ENCODE data around the gene CST9. TPM values are rescaled to one million over a fixed set of nuclear protein-coding genes. Genes with fewer than 3 reads are reported as not detected.

The CST9 gene
- total and polyA plus RNA-seq, 2 of the 13 experiments (the other 11 are each of a cell fraction or from before 2014, with no cell fraction given): 0.07 TPM; not detected in 1

DNA sequence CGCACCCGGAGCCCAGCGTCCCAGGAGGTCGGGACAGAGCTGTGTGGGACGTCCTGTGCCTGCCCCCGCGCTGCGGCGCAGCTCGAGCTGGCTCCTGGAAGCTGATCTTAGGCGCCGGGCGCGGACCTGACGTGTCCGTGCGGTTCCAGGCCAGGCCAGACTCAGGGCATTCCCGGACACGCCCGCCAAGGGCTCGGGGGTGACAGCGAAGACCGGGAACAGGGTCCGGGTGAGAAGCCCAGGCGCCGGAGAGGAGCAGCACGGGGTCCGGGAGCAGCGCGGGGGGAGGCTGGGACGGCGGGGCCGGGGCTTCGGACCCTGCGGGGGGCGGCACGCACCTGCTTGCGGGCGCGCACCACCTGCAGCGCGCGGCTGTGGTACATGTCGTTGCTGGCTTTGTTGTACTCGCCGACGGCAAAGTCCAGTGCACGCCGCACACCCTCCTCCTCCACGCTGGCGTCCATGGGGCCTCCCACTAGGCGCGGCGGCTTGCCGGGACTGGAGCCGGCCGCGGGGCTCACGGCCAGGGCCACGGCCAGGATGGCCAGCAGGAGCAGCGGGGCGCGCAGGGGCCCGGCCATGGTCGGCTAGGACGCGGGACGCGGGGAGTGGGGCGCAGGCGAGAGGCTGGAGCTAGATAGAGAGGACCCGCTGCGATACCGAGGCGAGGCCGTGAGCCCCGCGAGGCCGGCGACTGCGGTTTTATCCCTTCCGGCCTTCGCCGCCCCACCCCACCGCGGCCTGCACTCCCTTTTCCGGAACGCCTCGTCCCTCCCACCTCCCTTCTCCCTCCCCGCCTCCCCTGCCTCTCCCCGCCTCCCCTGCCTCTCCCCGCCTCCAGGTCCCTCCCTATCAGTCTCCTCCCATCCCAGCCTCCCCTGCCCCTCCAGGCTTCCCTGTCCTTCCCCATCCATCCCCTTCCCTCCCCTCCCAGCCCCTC lies 31.8 kb upstream of the CST9 start, which contains the start of gene CST3 (continued):
- TF ChIP-seq KAT2B (IDR thresholded peaks at IDR 0.05; ENCODE audit: borderline replicate concordance, low read depth, low read length) (no peak), ZNF564 (CRISPR knock-in tag; IDR thresholded peaks at IDR 0.05) (peak; percentile 90), RELA (CRISPR knock-in tag; IDR thresholded peaks at IDR 0.05) (peak; percentile 36; the same call in 1 of the 2 replicates), STAT5B (CRISPR knock-in tag; IDR thresholded peaks at IDR 0.05) (no peak), HCFC1 (IDR thresholded peaks at IDR 0.05; ENCODE audit: low read depth, low read length) (0 out of 2 replicates have a peak, but pooled peaks have one; percentile 27), HOXA7 (CRISPR knock-in tag; IDR thresholded peaks at IDR 0.05) (0 out of 2 replicates have a peak, but pooled peaks have one; percentile 68), ZNF484 (CRISPR knock-in tag; IDR thresholded peaks at IDR 0.05; ENCODE audit: borderline replicate concordance, low read depth) (no peak; the same call in 1 of the 2 replicates), TOE1 (CRISPR knock-in tag; IDR thresholded peaks at IDR 0.05) (peak; percentile 87; the same call in 1 of the 2 replicates), MLLT10 (CRISPR knock-in tag; IDR thresholded peaks at IDR 0.05) (no peak), ZFP36L2 (CRISPR knock-in tag; IDR thresholded peaks at IDR 0.05) (no peak), GATAD2A (CRISPR knock-in tag; IDR thresholded peaks at IDR 0.05) (peak; percentile 48), ZBTB8A (CRISPR knock-in tag; IDR thresholded peaks at IDR 0.05; ENCODE audit: borderline replicate concordance, low read depth) (peak; percentile 42; the same call in 1 of the 2 replicates), CHD4 (IDR thresholded peaks at IDR 0.05; ENCODE audit: borderline replicate concordance, low read length) (no peak), FOXA3 (CRISPR knock-in tag; IDR thresholded peaks at IDR 0.05) (peak; percentile 51; the same call in 1 of the 2 replicates), SUZ12 (IDR thresholded peaks at IDR 0.05; ENCODE audit: low read depth, low read length) (no peak), ZNF670 (CRISPR knock-in tag; IDR thresholded peaks at IDR 0.05; ENCODE audit: borderline replicate concordance) (0 out of 2 replicates have a peak, but pooled peaks have one; percentile 73), YY1 (IDR thresholded peaks at IDR 0.05; ENCODE audit: insufficient read depth, insufficient replicate concordance, low read depth, low read length) (peak; percentile 76), SKI (IDR thresholded peaks at IDR 0.05; ENCODE audit: partially characterized antibody) (peak; percentile 75), ZNF34 (CRISPR knock-in tag; IDR thresholded peaks at IDR 0.05; ENCODE audit: borderline replicate concordance) (peak; percentile 93)
- TF ChIP-seq, protein P1, sequence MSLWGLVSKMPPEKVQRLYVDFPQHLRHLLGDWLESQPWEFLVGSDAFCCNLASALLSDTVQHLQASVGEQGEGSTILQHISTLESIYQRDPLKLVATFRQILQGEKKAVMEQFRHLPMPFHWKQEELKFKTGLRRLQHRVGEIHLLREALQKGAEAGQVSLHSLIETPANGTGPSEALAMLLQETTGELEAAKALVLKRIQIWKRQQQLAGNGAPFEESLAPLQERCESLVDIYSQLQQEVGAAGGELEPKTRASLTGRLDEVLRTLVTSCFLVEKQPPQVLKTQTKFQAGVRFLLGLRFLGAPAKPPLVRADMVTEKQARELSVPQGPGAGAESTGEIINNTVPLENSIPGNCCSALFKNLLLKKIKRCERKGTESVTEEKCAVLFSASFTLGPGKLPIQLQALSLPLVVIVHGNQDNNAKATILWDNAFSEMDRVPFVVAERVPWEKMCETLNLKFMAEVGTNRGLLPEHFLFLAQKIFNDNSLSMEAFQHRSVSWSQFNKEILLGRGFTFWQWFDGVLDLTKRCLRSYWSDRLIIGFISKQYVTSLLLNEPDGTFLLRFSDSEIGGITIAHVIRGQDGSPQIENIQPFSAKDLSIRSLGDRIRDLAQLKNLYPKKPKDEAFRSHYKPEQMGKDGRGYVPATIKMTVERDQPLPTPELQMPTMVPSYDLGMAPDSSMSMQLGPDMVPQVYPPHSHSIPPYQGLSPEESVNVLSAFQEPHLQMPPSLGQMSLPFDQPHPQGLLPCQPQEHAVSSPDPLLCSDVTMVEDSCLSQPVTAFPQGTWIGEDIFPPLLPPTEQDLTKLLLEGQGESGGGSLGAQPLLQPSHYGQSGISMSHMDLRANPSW (CRISPR knock-in tag; IDR thresholded peaks at IDR 0.05; ENCODE audit: borderline replicate concordance): no peak
- TF ChIP-seq, protein P2, sequence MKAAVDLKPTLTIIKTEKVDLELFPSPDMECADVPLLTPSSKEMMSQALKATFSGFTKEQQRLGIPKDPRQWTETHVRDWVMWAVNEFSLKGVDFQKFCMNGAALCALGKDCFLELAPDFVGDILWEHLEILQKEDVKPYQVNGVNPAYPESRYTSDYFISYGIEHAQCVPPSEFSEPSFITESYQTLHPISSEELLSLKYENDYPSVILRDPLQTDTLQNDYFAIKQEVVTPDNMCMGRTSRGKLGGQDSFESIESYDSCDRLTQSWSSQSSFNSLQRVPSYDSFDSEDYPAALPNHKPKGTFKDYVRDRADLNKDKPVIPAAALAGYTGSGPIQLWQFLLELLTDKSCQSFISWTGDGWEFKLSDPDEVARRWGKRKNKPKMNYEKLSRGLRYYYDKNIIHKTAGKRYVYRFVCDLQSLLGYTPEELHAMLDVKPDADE (CRISPR knock-in tag; IDR thresholded peaks at IDR 0.05): no peak; the same call in 1 of the 2 replicates
- TF ChIP-seq, protein P3, sequence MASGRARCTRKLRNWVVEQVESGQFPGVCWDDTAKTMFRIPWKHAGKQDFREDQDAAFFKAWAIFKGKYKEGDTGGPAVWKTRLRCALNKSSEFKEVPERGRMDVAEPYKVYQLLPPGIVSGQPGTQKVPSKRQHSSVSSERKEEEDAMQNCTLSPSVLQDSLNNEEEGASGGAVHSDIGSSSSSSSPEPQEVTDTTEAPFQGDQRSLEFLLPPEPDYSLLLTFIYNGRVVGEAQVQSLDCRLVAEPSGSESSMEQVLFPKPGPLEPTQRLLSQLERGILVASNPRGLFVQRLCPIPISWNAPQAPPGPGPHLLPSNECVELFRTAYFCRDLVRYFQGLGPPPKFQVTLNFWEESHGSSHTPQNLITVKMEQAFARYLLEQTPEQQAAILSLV (CRISPR knock-in tag; IDR thresholded peaks at IDR 0.05; ENCODE audit: borderline replicate concordance): peak; percentile 95; the same call in 1 of the 2 replicates
- TF ChIP-seq, protein P4, sequence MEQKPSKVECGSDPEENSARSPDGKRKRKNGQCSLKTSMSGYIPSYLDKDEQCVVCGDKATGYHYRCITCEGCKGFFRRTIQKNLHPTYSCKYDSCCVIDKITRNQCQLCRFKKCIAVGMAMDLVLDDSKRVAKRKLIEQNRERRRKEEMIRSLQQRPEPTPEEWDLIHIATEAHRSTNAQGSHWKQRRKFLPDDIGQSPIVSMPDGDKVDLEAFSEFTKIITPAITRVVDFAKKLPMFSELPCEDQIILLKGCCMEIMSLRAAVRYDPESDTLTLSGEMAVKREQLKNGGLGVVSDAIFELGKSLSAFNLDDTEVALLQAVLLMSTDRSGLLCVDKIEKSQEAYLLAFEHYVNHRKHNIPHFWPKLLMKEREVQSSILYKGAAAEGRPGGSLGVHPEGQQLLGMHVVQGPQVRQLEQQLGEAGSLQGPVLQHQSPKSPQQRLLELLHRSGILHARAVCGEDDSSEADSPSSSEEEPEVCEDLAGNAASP (CRISPR knock-in tag; IDR thresholded peaks at IDR 0.05; ENCODE audit: borderline replicate concordance): peak; percentile 30; the same call in 1 of the 2 replicates

Measured in HepG2 (cell line).